Adrenal gland (tissue), 12 donors: ENCODE measurements around the gene FMOD. TPM values are rescaled to one million over a fixed set of nuclear protein-coding genes. Genes with fewer than 3 reads are reported as not detected.
A peak's percentile ranks its signal among the peaks of the same experiment; 100 is the strongest.

Source experiments
- DNase-seq, 7 donors: peaks; one replicate each; pipeline ENCODE4 v3.0.0-alpha.2; 2019 to 2020
- H3K27ac ChIP-seq, 5 donors: fragments of 200-600 bp; sonication (generic) in 4 of 5; 1 replicate in 3 of 5; 2 replicates in 2 of 5; pipeline versions ENCODE4 v1.5.1 to v1.8.0; 2016 to 2020; ENCODE audit warnings: mild to moderate bottlenecking in 1 of 5
- H3K27me3 ChIP-seq: fragments of 200-600 bp; 2 replicates; pipeline ENCODE4 v1.8.0; 2021
- H3K36me3 ChIP-seq, 2 donors: fragments of 200-600 bp; replicated peaks in 1 of 2; 1 replicate in 1 of 2; 2 replicates in 1 of 2; pipeline versions ENCODE4 v1.5.1 to v1.8.0; 2018 to 2022
- H3K4me1 ChIP-seq, 2 donors: fragments of 200-600 bp; replicated peaks in 1 of 2; 1 replicate in 1 of 2; 2 replicates in 1 of 2; pipeline versions ENCODE4 v1.5.1 to v1.8.0; 2018 to 2021
- H3K4me3 ChIP-seq, 4 donors: fragments of 200-600 bp; sonication (generic) in 3 of 4; one replicate each; pipeline ENCODE4 v1.5.1; 2016 to 2018
- H3K9me3 ChIP-seq, 3 donors: fragments of 200-600 bp; sonication (generic) in 1 of 3; replicated peaks in 1 of 3; 1 replicate in 2 of 3; 2 replicates in 1 of 3; pipeline versions ENCODE4 v1.5.1 to v1.8.0; 2016 to 2021
- POLR2A ChIP-seq, 2 donors: fragments of 450-650 bp; IDR thresholded peaks; one replicate each; pipeline ENCODE4 v1.6.1; 2017; ENCODE audit warnings: antibody characterized with exemption in 2 of 2, mild to moderate bottlenecking in 2 of 2, moderate library complexity in 1 of 2
- WGBS, 4 donors: extraction: QIAGEN DNeasy Blood & Tissue Kit in 2 of 4; methylation state at CpG; one replicate each; pipeline versions ENCODE4 v1.1.5 to v1.1.7; 2013 to 2017; 5-methylcytosine and 5-hydroxymethylcytosine counted together
- intact Hi-C, 2 donors: fragments of 100-400 bp; cut with DNase I; formaldehyde crosslinking; loops; one replicate each; pipeline versions ENCODE4 v1.14.1 to v1.15.0; 2022 to 2023
- polyA plus RNA-seq, 3 donors: library from polyadenylated mRNA; stranded (reverse); fragments of 200-250 nt in 2 of 3; fragments of 350-450 nt in 1 of 3; fragmentation: Illumina TruSeq in 1 of 3; extraction: RNeasy Lipid Tissue Mini Kit (QIAGEN cat#74804) in 1 of 3; gene quantifications; one replicate each; pipeline ENCODE4 v1.2.3, GENCODE V29; 2013 to 2014
- total RNA-seq, 9 donors: library from RNA; depleted of rRNA in 4 of 9; stranded (reverse); fragments of >200 nt in 4 of 9; fragments of 120-200 nt in 1 of 9; fragmentation: NEBNext Ultra II Directional in 1 of 9; extraction: Animal tissue kit (Norgen Biotek cat#: 25700) in 1 of 9; gene quantifications; one replicate each; pipeline versions ENCODE4 v1.1.0 to v1.2.4, GENCODE V29; 2013 to 2023
- TF ChIP-seq, protein P1 (sequence below), 6 experiments: fragments of 450-650 bp in 4 of 6; fragments of 200-600 bp in 2 of 6; sonication (generic) in 1 of 6; IDR thresholded peaks; 1 replicate in 5 of 6; 2 replicates in 1 of 6; pipeline versions ENCODE4 v1.5.1 to v1.8.0; 2016 to 2021; ENCODE audit warnings: antibody characterized with exemption in 6 of 6, mild to moderate bottlenecking in 2 of 6, moderate library complexity in 1 of 6
- donor health status: healthy with polysubstance abuse.
- donor health status: Bipolar disorder and iron deficiency.
- donor health status: DM: yes; HTN: yes; CAD: no.
- donor health status: DM: no; HTN: no; CAD: no.
- donor health status: DM: no; HTN: no; CAD: no.
- donor health status: DM: yes; HTN: yes; CAD: no.

FMOD gene
- total and polyA plus RNA-seq, 12 donors, result 6.6 to 231 (median 18.8) TPM

DNA sequence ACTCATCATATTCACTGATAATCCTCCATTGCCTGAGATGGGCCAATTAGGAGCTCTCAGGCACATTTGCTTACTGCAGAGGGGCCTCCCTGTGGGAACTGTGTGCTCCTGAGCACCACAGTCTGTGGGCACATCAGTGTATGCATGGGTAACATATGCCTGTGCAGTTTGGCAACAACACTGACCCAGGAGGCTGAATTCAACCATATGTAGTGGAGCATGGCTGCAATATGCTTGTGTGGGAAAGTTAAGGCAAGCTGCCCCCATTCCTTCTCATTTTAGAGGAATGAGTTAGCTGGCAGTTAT is 11.8 kb upstream of the FMOD start:
- no peaks in the 10 kb centered on the region for H3K9me3 ChIP-seq
- intact Hi-C loops, result no loop called here
- no peak overlapping the region for H3K4me3 ChIP-seq
- H3K27ac ChIP-seq, result no peak overlapping the region
- TF ChIP-seq POLR2A (IDR thresholded peaks at IDR 0.05), result no peak
- TF ChIP-seq, protein P1, sequence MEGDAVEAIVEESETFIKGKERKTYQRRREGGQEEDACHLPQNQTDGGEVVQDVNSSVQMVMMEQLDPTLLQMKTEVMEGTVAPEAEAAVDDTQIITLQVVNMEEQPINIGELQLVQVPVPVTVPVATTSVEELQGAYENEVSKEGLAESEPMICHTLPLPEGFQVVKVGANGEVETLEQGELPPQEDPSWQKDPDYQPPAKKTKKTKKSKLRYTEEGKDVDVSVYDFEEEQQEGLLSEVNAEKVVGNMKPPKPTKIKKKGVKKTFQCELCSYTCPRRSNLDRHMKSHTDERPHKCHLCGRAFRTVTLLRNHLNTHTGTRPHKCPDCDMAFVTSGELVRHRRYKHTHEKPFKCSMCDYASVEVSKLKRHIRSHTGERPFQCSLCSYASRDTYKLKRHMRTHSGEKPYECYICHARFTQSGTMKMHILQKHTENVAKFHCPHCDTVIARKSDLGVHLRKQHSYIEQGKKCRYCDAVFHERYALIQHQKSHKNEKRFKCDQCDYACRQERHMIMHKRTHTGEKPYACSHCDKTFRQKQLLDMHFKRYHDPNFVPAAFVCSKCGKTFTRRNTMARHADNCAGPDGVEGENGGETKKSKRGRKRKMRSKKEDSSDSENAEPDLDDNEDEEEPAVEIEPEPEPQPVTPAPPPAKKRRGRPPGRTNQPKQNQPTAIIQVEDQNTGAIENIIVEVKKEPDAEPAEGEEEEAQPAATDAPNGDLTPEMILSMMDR (IDR thresholded peaks at IDR 0.05), result no peak
- H3K4me1 ChIP-seq, result no peaks in the 10 kb centered on the region
- DNase-seq, result no peak
- no peaks in the 10 kb centered on the region for H3K36me3 ChIP-seq
- H3K27me3 ChIP-seq, result no peaks in the 10 kb centered on the region

DNA sequence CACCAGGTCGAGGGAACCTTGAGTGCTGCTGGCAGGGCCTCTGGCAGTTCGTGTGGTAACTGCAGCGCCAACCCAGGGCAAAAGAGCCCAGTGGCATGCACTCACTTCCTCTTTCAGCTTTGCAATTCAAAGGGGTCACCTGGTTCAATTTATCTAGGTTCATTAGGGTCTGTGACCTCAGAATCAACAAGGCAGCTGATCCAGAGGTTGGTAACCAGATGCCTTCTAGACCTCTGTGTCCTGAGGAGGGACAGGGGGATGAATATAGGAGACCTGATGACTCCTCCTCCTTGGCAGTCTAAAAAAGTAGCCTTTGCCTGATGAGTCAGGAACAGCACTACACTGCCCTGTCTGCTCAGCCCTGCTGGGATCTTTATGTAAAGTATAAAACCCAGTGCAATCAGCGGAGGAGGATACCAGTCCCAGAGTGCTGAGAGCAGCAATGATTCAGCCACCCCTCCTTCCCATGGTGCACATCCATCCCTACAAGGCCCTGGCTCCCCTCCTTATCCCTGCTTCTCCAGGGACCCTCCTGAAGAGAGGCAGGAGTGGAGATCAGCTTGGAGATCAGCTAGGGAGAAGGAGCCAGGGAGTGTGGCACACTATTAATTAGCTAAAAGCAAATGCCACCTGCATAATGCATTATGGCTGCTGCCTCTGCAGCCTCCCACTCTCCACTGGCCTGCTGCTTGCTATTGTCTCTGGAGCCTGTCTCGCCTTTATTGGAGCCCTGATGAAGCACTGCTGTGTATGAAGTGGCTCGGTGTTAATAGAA is 11.2 kb upstream of the FMOD start:
- DNase-seq, result no peak
- no peak for TF ChIP-seq POLR2A (IDR thresholded peaks at IDR 0.05)
- TF ChIP-seq, protein P1 (IDR thresholded peaks at IDR 0.05), result no peak
- WGBS, 4 donors, result 78 to 100% (median 84%) methylated on average over 1 to 6 of the region's 6 CpGs
- intact Hi-C loops, result no loop called here
- Histone ChIP-seq H3K36me3 (no peaks in the 10 kb centered on the region), H3K4me1 (no peaks in the 10 kb centered on the region), H3K4me3 (no peak overlapping the region), H3K27ac (no peak overlapping the region), H3K9me3 (no peaks in the 10 kb centered on the region), H3K27me3 (no peaks in the 10 kb centered on the region)

DNA sequence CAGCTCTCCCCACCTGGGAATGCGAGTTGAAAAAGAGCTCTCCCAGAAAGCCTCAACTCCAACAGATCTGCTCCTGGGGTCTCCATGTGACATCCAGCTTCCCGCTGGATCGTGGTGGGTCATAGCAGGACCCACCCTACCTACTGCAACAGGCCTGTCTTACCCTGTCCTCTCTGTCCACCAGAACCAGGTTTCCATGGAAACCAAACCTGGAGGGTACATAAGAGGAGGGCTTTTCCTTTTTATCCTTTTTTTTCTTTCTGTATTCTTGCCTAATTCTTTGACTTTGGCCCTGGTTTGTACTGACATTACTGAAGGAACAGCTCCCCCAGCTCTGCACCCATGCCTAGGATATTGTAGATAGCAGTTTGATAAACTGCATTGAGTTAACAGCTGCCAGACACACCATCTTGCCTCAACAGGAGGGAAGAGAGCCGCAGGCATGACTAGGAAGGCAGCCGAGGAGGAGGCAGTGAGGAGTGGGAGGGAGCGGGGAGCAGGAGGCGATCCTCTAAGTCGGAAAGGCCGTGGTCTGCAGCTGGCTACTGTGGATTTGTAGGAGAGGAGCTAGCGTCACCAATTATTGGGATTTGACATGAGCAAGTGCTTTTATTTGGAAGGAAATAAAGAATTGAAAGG is 9.7 kb upstream of the FMOD start:
- intact Hi-C loops, result no loop called here
- TF ChIP-seq, protein P1 (IDR thresholded peaks at IDR 0.05), result no peak
- TF ChIP-seq POLR2A (IDR thresholded peaks at IDR 0.05), result no peak
- no peaks in the 10 kb centered on the region for H3K27me3 ChIP-seq
- H3K36me3 ChIP-seq, result no peaks in the 10 kb centered on the region
- no peak for DNase-seq
- no peaks in the 10 kb centered on the region for H3K9me3 ChIP-seq
- 77 to 89% (median 86%) methylated on average over 9 to 10 of the region's 10 CpGs for WGBS, 4 donors
- no peak overlapping the region for H3K27ac ChIP-seq
- H3K4me1 ChIP-seq, result no peaks in the 10 kb centered on the region
- no peak overlapping the region for H3K4me3 ChIP-seq

DNA sequence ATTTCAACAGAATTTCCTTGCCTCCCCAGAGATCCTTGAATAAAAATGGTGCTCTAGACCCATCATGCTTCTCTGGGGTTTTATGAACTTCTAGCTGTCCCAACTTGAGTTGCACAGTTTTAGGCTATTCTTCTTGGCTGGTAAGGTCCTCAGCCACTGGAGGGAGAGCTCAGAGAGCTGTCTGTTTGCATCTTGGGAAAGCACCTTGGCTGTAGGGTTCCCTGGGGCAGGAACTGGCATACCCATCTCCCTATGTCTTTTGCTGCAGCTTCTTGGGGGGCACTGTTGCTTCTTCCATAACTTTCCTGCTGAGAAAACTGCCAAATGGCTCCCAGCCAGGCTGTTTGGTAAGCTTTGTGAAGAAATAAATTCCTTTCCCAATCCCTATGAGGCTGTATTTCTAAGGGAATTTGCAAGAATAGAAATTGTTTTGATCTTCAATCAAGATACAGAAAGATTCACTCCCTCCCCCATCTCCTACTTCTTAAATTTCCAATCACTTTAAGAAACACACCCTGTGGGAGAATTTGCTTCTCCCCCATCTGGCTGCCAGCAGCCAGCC is 8.2 kb upstream of the FMOD start:
- Histone ChIP-seq H3K4me1 (no peaks in the 10 kb centered on the region), H3K36me3 (no peaks in the 10 kb centered on the region), H3K4me3 (no peak overlapping the region), H3K27me3 (no peaks in the 10 kb centered on the region), H3K9me3 (no peaks in the 10 kb centered on the region), H3K27ac (no peak overlapping the region)
- DNase-seq, result peak in 4 of 7 donors; percentile 35 to 62 (median 60)
- intact Hi-C loops, result no loop called here
- TF ChIP-seq, protein P1 (IDR thresholded peaks at IDR 0.05), result no peak
- no peak for TF ChIP-seq POLR2A (IDR thresholded peaks at IDR 0.05)
